HepG2 (cell line): ENCODE results near the gene SAMD8. TPM values are rescaled to one million over a fixed set of nuclear protein-coding genes. Genes with fewer than 3 reads are reported as not detected.

Experiments
- ATAC-seq: fragments of 200-7000 bp; cut with Tn5 transposase; 3 replicates; pipeline ENCODE4 v1.9.1; 2020; ENCODE audit warnings: mild to moderate bottlenecking, moderate library complexity
- BruUV-seq: library from RNA; stranded (reverse); fragments of 400-500 nt; replicated peaks from 2 replicates; lab custom pipeline; 2021; lab: Mats Ljungman, UMichigan
- CTCF ChIA-PET: fragments of 300-600 bp; formaldehyde crosslinking; extraction: SDS; loops from one replicate; lab custom pipeline; 2021; ENCODE audit warnings: low total read pairs, inconsistent platforms, low intra/inter-chr PET ratio; lab: Yijun Ruan, JAX
- POLR2A ChIA-PET: fragments of 350-600 bp; sonication (Branson Sonifier 250); formaldehyde crosslinking; loops from one replicate; lab custom pipeline; 2020; ENCODE audit warnings: antibody characterized with exemption, inconsistent platforms; lab: Yijun Ruan, JAX
- DNase-seq: peaks from one replicate; pipeline ENCODE4 v3.0.0-alpha.2; 2015; ENCODE audit warnings: low spot score
- FAIRE-seq: peaks from 3 replicates; lab custom pipeline; 2011; peaks lifted over from hg19 to GRCh38; lab: Jason Lieb, UNC
- H2AFZ ChIP-seq: one replicate; pipeline ENCODE4 v1.6.1; 2011; ENCODE audit warnings: low read length, inconsistent platforms
- H3K27ac ChIP-seq: fragments of 300-600 bp; 3 replicates; pipeline ENCODE4 v1.8.0; 2011; ENCODE audit warnings: mixed run types, mild to moderate bottlenecking, mixed read lengths, low read length, inconsistent platforms; ENCODE audit not compliant: insufficient read depth; ENCODE audit errors: extremely low read length
- H3K27me3 ChIP-seq, 2 experiments: fragments of 200-600 bp in 1 of 2; 2 replicates in 1 of 2; 3 replicates in 1 of 2; pipeline versions ENCODE4 v1.6.0 to v1.8.0; 2011; ENCODE audit warnings: low read length in 2 of 2, mild to moderate bottlenecking in 2 of 2, moderate library complexity in 2 of 2, inconsistent platforms in 1 of 2; ENCODE audit not compliant: insufficient read depth in 2 of 2, control insufficient read depth in 1 of 2
- H3K36me3 ChIP-seq, 2 experiments: fragments of 200-600 bp in 1 of 2; replicated peaks in 1 of 2; 2 replicates in 1 of 2; 3 replicates in 1 of 2; pipeline versions ENCODE4 v1.5.1 to v1.8.0; 2011; ENCODE audit warnings: low read length in 2 of 2, inconsistent platforms in 1 of 2; ENCODE audit not compliant: insufficient read depth in 2 of 2, control insufficient read depth in 1 of 2
- H3K4me1 ChIP-seq: 2 replicates; pipeline ENCODE4 v1.5.1; 2012; ENCODE audit warnings: low read length, inconsistent platforms; ENCODE audit not compliant: insufficient read depth
- H3K4me2 ChIP-seq: 2 replicates; pipeline ENCODE4 v1.6.0; 2011; ENCODE audit warnings: low read depth, low read length, inconsistent platforms
- H3K4me3 ChIP-seq, 3 experiments: fragments of 200-600 bp in 1 of 3; sonication (generic), shearing (Covaris generic) in 1 of 3; replicated peaks in 1 of 3; 2 replicates each; pipeline ENCODE4 v1.5.1; 2011 to 2016; ENCODE audit warnings: low read length in 3 of 3, inconsistent platforms in 2 of 3, low read depth in 2 of 3, mild to moderate bottlenecking in 2 of 3, control low read depth in 1 of 3, mixed read lengths in 1 of 3; ENCODE audit not compliant: insufficient read depth in 1 of 3
- H3K79me2 ChIP-seq: one replicate; pipeline ENCODE4 v1.6.1; 2011; ENCODE audit warnings: low read length, inconsistent platforms; ENCODE audit not compliant: insufficient read depth
- H3K9ac ChIP-seq: 2 replicates; pipeline ENCODE4 v1.6.0; 2011; ENCODE audit warnings: mild to moderate bottlenecking, low read depth, low read length, inconsistent platforms; ENCODE audit not compliant: insufficient read depth
- H3K9me3 ChIP-seq: 2 replicates; pipeline ENCODE4 v1.5.1; 2012; ENCODE audit warnings: mild to moderate bottlenecking, low read length
- H4K20me1 ChIP-seq: 2 replicates; pipeline ENCODE4 v1.6.0; 2011; ENCODE audit warnings: inconsistent platforms, mild to moderate bottlenecking, low read length, moderate library complexity; ENCODE audit not compliant: insufficient read depth
- ASH2L ChIP-seq: fragments of 300-600, 200-600 bp; sonication (generic); IDR thresholded peaks from 2 replicates; pipeline ENCODE4 v1.7.0; 2017; ENCODE audit warnings: low read depth, mild to moderate bottlenecking, moderate library complexity, mixed read lengths, low read length; ENCODE audit not compliant: insufficient read length
- BORCS8-MEF2B ChIP-seq: sonication (generic); formaldehyde crosslinking; IDR thresholded peaks from 2 replicates; pipeline ENCODE4 v1.8.0; 2022; ENCODE audit warnings: mild to moderate bottlenecking, missing genetic modification reagents
- ESRRA ChIP-seq: sonication (generic); formaldehyde crosslinking; IDR thresholded peaks from 2 replicates; pipeline ENCODE4 v1.5.1; 2020; ENCODE audit warnings: mild to moderate bottlenecking, low read depth, missing genetic modification reagents
- FOSL2 ChIP-seq: sonication (generic); formaldehyde crosslinking; IDR thresholded peaks from 2 replicates; pipeline ENCODE4 v1.4.0; 2020; ENCODE audit warnings: missing genetic modification reagents
- IRF1 ChIP-seq: sonication (generic); formaldehyde crosslinking; IDR thresholded peaks from 2 replicates; pipeline ENCODE4 v1.4.0; 2020; ENCODE audit warnings: low read depth, mild to moderate bottlenecking, missing genetic modification reagents
- LCORL ChIP-seq, 2 experiments: fragments of 450-650 bp in 1 of 2; sonication (generic) in 1 of 2; formaldehyde crosslinking in 1 of 2; IDR thresholded peaks; 2 replicates each; pipeline versions ENCODE4 v1.5.0 to v1.6.1; 2017 to 2020; ENCODE audit warnings: antibody characterized with exemption in 1 of 2, missing genetic modification reagents in 1 of 2
- SAFB2 ChIP-seq: sonication (generic); formaldehyde crosslinking; IDR thresholded peaks from 2 replicates; pipeline ENCODE4 v1.5.1; 2020; ENCODE audit warnings: missing genetic modification reagents, low read depth, mild to moderate bottlenecking, borderline replicate concordance
- ZFX ChIP-seq: sonication (generic); formaldehyde crosslinking; IDR thresholded peaks from 2 replicates; pipeline ENCODE4 v1.4.0; 2020; ENCODE audit warnings: mild to moderate bottlenecking, low read depth, missing genetic modification reagents, moderate library complexity
- ZNF580 ChIP-seq: IDR thresholded peaks from 2 replicates; pipeline ENCODE4 v1.6.1; 2016; ENCODE audit warnings: low read depth, borderline replicate concordance
- WGBS: methylation state at CpG from one replicate; pipeline ENCODE4 v1.1.6; 2017; ENCODE audit warnings: low lambda C conversion rate; 5-methylcytosine and 5-hydroxymethylcytosine counted together
- in situ Hi-C: cut with HindIII; loops from 2 replicates; pipeline ENCODE4 v1.10.0; 2017; ENCODE audit warnings: low pct_unique_long_range_greater_than_20kb; ENCODE audit not compliant: extremely low pct_ligation_motif_present
- intact Hi-C: fragments of 100-400 bp; cut with micrococcal nuclease; formaldehyde crosslinking; loops from one replicate; pipeline ENCODE4 v1.10.0; 2022; ENCODE audit not compliant: unreplicated experiment
- polyA plus RNA-seq, 8 experiments: library from polyadenylated mRNA; depleted of rRNA in 3 of 8; stranded (reverse) in 7 of 8; unstranded in 1 of 8; fragments of >200 nt; fragmentation: Illumina TruSeq in 4 of 8; extraction: Trizol in 4 of 8; gene quantifications; 2 replicates each; pipeline versions ENCODE4 v1.2.1 to v1.2.3, GENCODE V29; 2011 to 2016; ENCODE audit warnings: low read depth in 4 of 8, missing spikeins in 1 of 8, mixed read lengths in 1 of 8; ENCODE audit not compliant: insufficient read depth in 1 of 8
- total RNA-seq, 5 experiments: library from RNA; depleted of rRNA; stranded (reverse); fragments of >200 nt; fragmentation: Illumina TruSeq; extraction: Trizol; gene quantifications; 2 replicates each; pipeline ENCODE4 v1.2.3, GENCODE V29; 2016; ENCODE audit warnings: low read depth in 1 of 5

Gene SAMD8
- total and polyA plus RNA-seq, 2 of the 13 experiments (the other 11 are each of a cell fraction or from before 2014, with no cell fraction given): 10.4 to 13.2 TPM

GRCh38 chr10:75208181-75208580, 96.7 kb downstream of the SAMD8 start:
- peak overlapping the region; percentile 70 for H3K4me2 ChIP-seq
- ChIA-PET POLR2A (no interaction called here), CTCF (no interaction called here)
- H3K9me3 ChIP-seq: no peaks in the 10 kb centered on the region
- no peak overlapping the region; the same call in 1 of the 2 replicates for H3K9ac ChIP-seq
- no peak for ATAC-seq
- H3K79me2 ChIP-seq: peaks cover 25% of the 10 kb centered on the region
- 4% methylated on average over 4 of the region's 4 CpGs for WGBS
- BruUV-seq: no TSS peak
- H2AFZ ChIP-seq: peak overlapping the region; percentile 12
- peaks cover 0 to 10% of the 10 kb centered on the region in 2 experiments; a peak in 2 of 5 replicates for H3K36me3 ChIP-seq
- H3K4me1 ChIP-seq: peaks cover 53% of the 10 kb centered on the region
- no peak for DNase-seq
- H3K4me3 ChIP-seq: 0 out of 6 replicates have a peak overlapping the region, but pooled peaks of 2 of the 3 experiments have one; percentile 1 to 36
- FAIRE-seq: no peak
- TF ChIP-seq FOSL2 (CRISPR knock-in tag) (0 out of 2 replicates have a peak, but pooled peaks have one; percentile 10), ESRRA (no peak), SAFB2 (CRISPR knock-in tag) (no peak), IRF1 (CRISPR knock-in tag) (no peak), BORCS8-MEF2B (CRISPR knock-in tag) (no peak), ZFX (CRISPR knock-in tag) (0 out of 2 replicates have a peak, but pooled peaks have one; percentile 17), LCORL (IDR thresholded peaks at IDR 0.05) (no peak), LCORL (CRISPR knock-in tag; IDR thresholded peaks at IDR 0.05) (0 out of 2 replicates have a peak, but pooled peaks have one; percentile 2), ZNF580 (CRISPR knock-in tag) (no peak), ASH2L (peak; percentile 3)
- TF ChIP-seq, all 625 proteins: peak for 4
- H4K20me1 ChIP-seq: peaks cover 8% of the 10 kb centered on the region
- peak overlapping the region; percentile 45 for H3K27ac ChIP-seq
- intact Hi-C loops (no loop called here), in situ Hi-C loops (no loop called here)
- H3K27me3 ChIP-seq: no peaks in the 10 kb centered on the region; a peak in 1 of 5 replicates
